H9 (cell line): ENCODE results near the gene CFAP47. TPM values are rescaled to one million over a fixed set of nuclear protein-coding genes. Genes with fewer than 3 reads are reported as not detected.

ENCODE experiments used
- DNase-seq: peaks from one replicate; pipeline ENCODE4 v3.0.0-alpha.2; 2017
- H2AFZ ChIP-seq: one replicate; pipeline ENCODE4 v1.6.1; 2013; ENCODE audit warnings: mild to moderate bottlenecking, low read length, control low read depth, moderate library complexity
- H2AK5ac ChIP-seq: 2 replicates; pipeline ENCODE4 v1.6.1; 2013; ENCODE audit warnings: low read length, control low read depth, mixed read lengths; ENCODE audit not compliant: insufficient read length
- H2BK120ac ChIP-seq: one replicate; pipeline ENCODE4 v1.6.1; 2013; ENCODE audit warnings: low read depth, mild to moderate bottlenecking, low read length, control low read depth, inconsistent platforms; ENCODE audit not compliant: poor library complexity, severe bottlenecking
- H2BK12ac ChIP-seq: 2 replicates; pipeline ENCODE4 v1.6.1; 2013; ENCODE audit warnings: low read length, control low read depth, mixed read lengths, low read depth; ENCODE audit not compliant: insufficient read length
- H2BK15ac ChIP-seq: 2 replicates; pipeline ENCODE4 v1.6.1; 2013; ENCODE audit warnings: low read depth, low read length, control low read depth
- H2BK20ac ChIP-seq: one replicate; pipeline ENCODE4 v1.6.1; 2013; ENCODE audit warnings: low read depth, mild to moderate bottlenecking, low read length, control low read depth, inconsistent platforms; ENCODE audit not compliant: poor library complexity, severe bottlenecking
- H2BK5ac ChIP-seq: 2 replicates; pipeline ENCODE4 v1.6.1; 2013; ENCODE audit warnings: low read length, control low read depth, mixed read lengths; ENCODE audit not compliant: insufficient read length
- H3K14ac ChIP-seq: 2 replicates; pipeline ENCODE4 v1.6.1; 2013; ENCODE audit warnings: low read length, control low read depth; ENCODE audit not compliant: insufficient read depth
- H3K18ac ChIP-seq: 2 replicates; pipeline ENCODE4 v1.6.1; 2013; ENCODE audit warnings: low read depth, mild to moderate bottlenecking, mixed read lengths, low read length, control low read depth; ENCODE audit not compliant: insufficient read length
- H3K23ac ChIP-seq: 2 replicates; pipeline ENCODE4 v1.6.1; 2013; ENCODE audit warnings: low read length, control low read depth, mixed read lengths, low read depth; ENCODE audit not compliant: insufficient read length
- H3K23me2 ChIP-seq: 2 replicates; pipeline ENCODE4 v1.6.1; 2013; ENCODE audit warnings: low read depth, mild to moderate bottlenecking, mixed read lengths, low read length, control low read depth; ENCODE audit not compliant: insufficient read length, poor library complexity, severe bottlenecking
- H3K27ac ChIP-seq: 2 replicates; pipeline ENCODE4 v1.5.1; 2013; ENCODE audit warnings: low read length, control low read depth, mixed read lengths, low read depth; ENCODE audit not compliant: insufficient read length
- H3K27me3 ChIP-seq: 2 replicates; pipeline ENCODE4 v1.6.1; 2013; ENCODE audit warnings: low read length, control low read depth, inconsistent platforms; ENCODE audit not compliant: insufficient read depth
- H3K4ac ChIP-seq: 2 replicates; pipeline ENCODE4 v1.6.1; 2013; ENCODE audit warnings: low read depth, mild to moderate bottlenecking, control low read depth, inconsistent platforms, low read length, moderate library complexity
- H3K4me1 ChIP-seq: 2 replicates; pipeline ENCODE4 v1.6.1; 2013; ENCODE audit warnings: low read length, control low read depth, inconsistent platforms; ENCODE audit not compliant: insufficient read depth
- H3K4me2 ChIP-seq: 2 replicates; pipeline ENCODE4 v1.6.1; 2013; ENCODE audit warnings: low read length, control low read depth, mixed read lengths; ENCODE audit not compliant: insufficient read length, insufficient read depth
- H3K56ac ChIP-seq: 2 replicates; pipeline ENCODE4 v1.6.1; 2013; ENCODE audit warnings: low read depth, mild to moderate bottlenecking, mixed read lengths, low read length, control low read depth; ENCODE audit not compliant: insufficient read length
- H3K79me1 ChIP-seq: 2 replicates; pipeline ENCODE4 v1.6.1; 2013; ENCODE audit warnings: low read depth, mild to moderate bottlenecking, moderate library complexity, low read length, control low read depth, inconsistent platforms; ENCODE audit not compliant: insufficient read depth, poor library complexity, severe bottlenecking
- H3K79me2 ChIP-seq: 2 replicates; pipeline ENCODE4 v1.6.1; 2013; ENCODE audit warnings: low read length, control low read depth, inconsistent platforms; ENCODE audit not compliant: insufficient read depth
- H3K9ac ChIP-seq: 2 replicates; pipeline ENCODE4 v1.6.1; 2013; ENCODE audit warnings: low read length, control low read depth, mixed read lengths; ENCODE audit not compliant: insufficient read length; ENCODE audit errors: extremely low read depth
- H3K9me3 ChIP-seq: one replicate; pipeline ENCODE4 v1.6.1; 2013; ENCODE audit warnings: low read depth, low read length, inconsistent platforms; ENCODE audit not compliant: control insufficient read depth
- H3T11ph ChIP-seq: one replicate; pipeline ENCODE4 v1.6.1; 2013; ENCODE audit warnings: mild to moderate bottlenecking, low read length, control low read depth, inconsistent platforms
- H4K20me1 ChIP-seq: one replicate; pipeline ENCODE4 v1.6.1; 2013; ENCODE audit not compliant: control insufficient read depth, insufficient read length, insufficient read depth
- H4K5ac ChIP-seq: 2 replicates; pipeline ENCODE4 v1.6.1; 2013; ENCODE audit warnings: low read depth, mild to moderate bottlenecking, mixed read lengths, low read length, control low read depth; ENCODE audit not compliant: insufficient read length
- H4K8ac ChIP-seq: replicated peaks from 2 replicates; pipeline ENCODE4 v1.6.1; 2013; ENCODE audit warnings: low read length, control low read depth, mixed read lengths, low read depth; ENCODE audit not compliant: insufficient read length
- H4K91ac ChIP-seq: 2 replicates; pipeline ENCODE4 v1.6.1; 2013; ENCODE audit warnings: low read depth, mild to moderate bottlenecking, moderate library complexity, mixed read lengths, low read length, control low read depth; ENCODE audit not compliant: insufficient read length
- H3K27ac Mint-ChIP-seq, 3 experiments: 2 replicates in 2 of 3; 3 replicates in 1 of 3; pipeline ENCODE4 v1.8.0; 2020 to 2021; ENCODE audit warnings: mixed read lengths in 3 of 3, mild to moderate bottlenecking in 1 of 3, moderate library complexity in 1 of 3
- H3K27me3 Mint-ChIP-seq: 2 replicates; pipeline ENCODE4 v1.8.0; 2021; ENCODE audit warnings: low read depth, mild to moderate bottlenecking, moderate library complexity, mixed read lengths
- H3K36me3 Mint-ChIP-seq, 3 experiments: 2 replicates in 2 of 3; 3 replicates in 1 of 3; pipeline ENCODE4 v1.8.0; 2020 to 2021; ENCODE audit warnings: low read depth in 3 of 3, mixed read lengths in 3 of 3; ENCODE audit not compliant: insufficient read depth in 1 of 3
- H3K4me1 Mint-ChIP-seq, 2 experiments: 2 replicates each; pipeline ENCODE4 v1.8.0; 2020; ENCODE audit warnings: mixed read lengths in 2 of 2
- H3K4me3 Mint-ChIP-seq, 2 experiments: 2 replicates in 1 of 2; 3 replicates in 1 of 2; pipeline ENCODE4 v1.8.0; 2020 to 2021; ENCODE audit warnings: mild to moderate bottlenecking in 2 of 2, mixed read lengths in 2 of 2, moderate library complexity in 1 of 2
- H3K9me3 Mint-ChIP-seq, 2 experiments: 2 replicates in 1 of 2; 3 replicates in 1 of 2; pipeline ENCODE4 v1.8.0; 2020; ENCODE audit warnings: mild to moderate bottlenecking in 2 of 2, mixed read lengths in 2 of 2, moderate library complexity in 1 of 2
- WGBS: extraction: QIAGEN DNeasy Blood & Tissue Kit; methylation state at CpG from one replicate; pipeline ENCODE4 v1.1.7; 2013; ENCODE audit warnings: missing lambda C conversion rate, low lambda C conversion rate, mixed read lengths; ENCODE audit not compliant: insufficient read length; ENCODE audit errors: extremely low coverage; 5-methylcytosine and 5-hydroxymethylcytosine counted together
- total RNA-seq: library from RNA; stranded (reverse); gene quantifications from 2 replicates; pipeline ENCODE4 v1.2.1, GENCODE V29; 2021
- TF ChIP-seq, protein P1 (sequence below): fragments of 200-600 bp; sonication (generic); conservative IDR thresholded peaks from 3 replicates; pipeline ENCODE4 v1.8.0; 2021; ENCODE audit warnings: antibody characterized with exemption, mild to moderate bottlenecking

The CFAP47 gene
- total RNA-seq, 1 experiment from 2014 or later = not detected

DNA sequence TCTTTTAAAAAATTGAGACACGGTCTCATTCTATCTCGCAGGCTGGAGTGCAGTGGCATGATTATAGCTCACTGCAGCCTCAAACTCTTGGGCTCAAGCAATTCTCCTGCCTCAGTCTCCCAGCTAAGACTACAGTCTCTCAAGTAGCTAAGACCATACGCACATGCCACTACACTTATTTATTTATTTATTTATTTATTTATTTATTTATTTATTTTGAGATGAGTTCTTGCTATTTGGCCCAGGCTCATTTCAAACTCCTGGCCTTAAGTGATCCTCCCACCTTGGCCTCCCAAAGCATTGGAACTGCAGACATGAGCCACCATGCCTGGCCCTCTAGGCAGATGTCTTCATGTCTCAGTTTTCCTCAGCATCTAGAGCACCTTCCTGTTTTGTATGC lies 482.2 kb downstream of the CFAP47 start:
- Histone ChIP-seq H4K8ac (no peak overlapping the region), H2BK120ac (no peak overlapping the region), H2BK15ac (no peak overlapping the region), H3T11ph (no peak overlapping the region), H2BK12ac (no peak overlapping the region), H2AK5ac (no peak overlapping the region), H3K23me2 (no peaks in the 10 kb centered on the region), H2BK20ac (no peak overlapping the region), H2AFZ (no peak overlapping the region), H3K23ac (no peak overlapping the region), H3K79me2 (no peaks in the 10 kb centered on the region), H3K4me2 (no peak overlapping the region), H3K27ac (no peak overlapping the region), H3K4me1 (no peaks in the 10 kb centered on the region; the same call in 1 of the 2 replicates), H3K14ac (no peak overlapping the region), H3K56ac (no peak overlapping the region), H3K9me3 (no peaks in the 10 kb centered on the region), H4K20me1 (peaks cover 3% of the 10 kb centered on the region), H3K79me1 (no peaks in the 10 kb centered on the region), H3K4ac (no peak overlapping the region), H3K9ac (no peak overlapping the region), H3K18ac (no peak overlapping the region), H4K91ac (no peak overlapping the region), H4K5ac (no peak overlapping the region), H2BK5ac (no peak overlapping the region), H3K27me3 (no peaks in the 10 kb centered on the region)
- Mint-ChIP-seq H3K9me3 (peaks cover 32 to 56% of the 10 kb centered on the region in 2 experiments), H3K4me3 (no peak overlapping the region), H3K36me3 (no peaks in the 10 kb centered on the region), H3K4me1 (no peaks in the 10 kb centered on the region), H3K27me3 (no peaks in the 10 kb centered on the region), H3K27ac (no peak overlapping the region)
- no peak for DNase-seq
- TF ChIP-seq, protein P1, sequence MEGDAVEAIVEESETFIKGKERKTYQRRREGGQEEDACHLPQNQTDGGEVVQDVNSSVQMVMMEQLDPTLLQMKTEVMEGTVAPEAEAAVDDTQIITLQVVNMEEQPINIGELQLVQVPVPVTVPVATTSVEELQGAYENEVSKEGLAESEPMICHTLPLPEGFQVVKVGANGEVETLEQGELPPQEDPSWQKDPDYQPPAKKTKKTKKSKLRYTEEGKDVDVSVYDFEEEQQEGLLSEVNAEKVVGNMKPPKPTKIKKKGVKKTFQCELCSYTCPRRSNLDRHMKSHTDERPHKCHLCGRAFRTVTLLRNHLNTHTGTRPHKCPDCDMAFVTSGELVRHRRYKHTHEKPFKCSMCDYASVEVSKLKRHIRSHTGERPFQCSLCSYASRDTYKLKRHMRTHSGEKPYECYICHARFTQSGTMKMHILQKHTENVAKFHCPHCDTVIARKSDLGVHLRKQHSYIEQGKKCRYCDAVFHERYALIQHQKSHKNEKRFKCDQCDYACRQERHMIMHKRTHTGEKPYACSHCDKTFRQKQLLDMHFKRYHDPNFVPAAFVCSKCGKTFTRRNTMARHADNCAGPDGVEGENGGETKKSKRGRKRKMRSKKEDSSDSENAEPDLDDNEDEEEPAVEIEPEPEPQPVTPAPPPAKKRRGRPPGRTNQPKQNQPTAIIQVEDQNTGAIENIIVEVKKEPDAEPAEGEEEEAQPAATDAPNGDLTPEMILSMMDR = no peak
- WGBS = no CpG with 5 or more reads among the region's 3 CpGs
